CD14-positive monocyte (primary cell): Measurements from ENCODE around the gene CX3CL1. TPM values are rescaled to one million over a fixed set of nuclear protein-coding genes. Genes with fewer than 3 reads are reported as not detected.
"Not testable (repeated sequence)": the region's sequence is repeated elsewhere in the genome, so short reads cannot be mapped to it uniquely, and the experiment has no call there.

Experiments
- DNase-seq, 3 donors: peaks; one replicate each; pipeline ENCODE4 v3.0.0-alpha.2; 2011 to 2022
- H2AFZ ChIP-seq: 2 replicates; pipeline ENCODE4 v1.6.0; 2012; ENCODE audit warnings: mild to moderate bottlenecking, low read depth, low read length, inconsistent platforms; ENCODE audit not compliant: insufficient read depth, poor library complexity, severe bottlenecking
- H3K27ac ChIP-seq, 2 donors: 1 replicate in 1 of 2; 2 replicates in 1 of 2; pipeline ENCODE4 v1.5.1; 2012 to 2013; ENCODE audit warnings: low read length in 2 of 2, control low read depth in 1 of 2, inconsistent platforms in 1 of 2, low read depth in 1 of 2, mild to moderate bottlenecking in 1 of 2
- H3K27me3 ChIP-seq, 2 donors: one replicate each; pipeline versions ENCODE4 v1.6.0 to v1.6.1; 2011 to 2013; ENCODE audit warnings: low read length in 2 of 2; ENCODE audit not compliant: control insufficient read depth in 2 of 2, insufficient read depth in 2 of 2
- H3K36me3 ChIP-seq, 2 donors: replicated peaks in 1 of 2; 1 replicate in 1 of 2; 2 replicates in 1 of 2; pipeline versions ENCODE4 v1.5.1 to v1.6.1; 2012 to 2013; ENCODE audit warnings: low read length in 2 of 2, control low read depth in 1 of 2, inconsistent platforms in 1 of 2, mild to moderate bottlenecking in 1 of 2; ENCODE audit not compliant: insufficient read depth in 2 of 2, control insufficient read depth in 1 of 2
- H3K4me1 ChIP-seq, 2 donors: 1 replicate in 1 of 2; 2 replicates in 1 of 2; pipeline versions ENCODE4 v1.5.1 to v1.6.1; 2012 to 2013; ENCODE audit warnings: low read length in 2 of 2, control low read depth in 1 of 2, inconsistent platforms in 1 of 2, mild to moderate bottlenecking in 1 of 2, moderate library complexity in 1 of 2; ENCODE audit not compliant: insufficient read depth in 2 of 2, control insufficient read depth in 1 of 2
- H3K4me2 ChIP-seq: replicated peaks from 2 replicates; pipeline ENCODE3; 2012; ENCODE audit warnings: low read length, moderate library complexity, mild to moderate bottlenecking; ENCODE audit not compliant: poor library complexity, severe bottlenecking; ENCODE audit errors: extremely low read depth
- H3K4me3 ChIP-seq, 3 experiments: fragments of 200-600 bp in 1 of 3; sonication (generic) in 1 of 3; replicated peaks in 1 of 3; 1 replicate in 2 of 3; 2 replicates in 1 of 3; pipeline ENCODE4 v1.5.1; 2011 to 2013; ENCODE audit warnings: low read length in 3 of 3, mild to moderate bottlenecking in 3 of 3, control low read depth in 2 of 3, low read depth in 2 of 3, inconsistent platforms in 1 of 3, moderate library complexity in 1 of 3
- H3K79me2 ChIP-seq: 2 replicates; pipeline ENCODE4 v1.6.0; 2012; ENCODE audit warnings: mild to moderate bottlenecking, control low read depth, inconsistent platforms, low read length, moderate library complexity; ENCODE audit not compliant: insufficient read depth
- H3K9ac ChIP-seq: 2 replicates; pipeline ENCODE4 v1.6.0; 2017; ENCODE audit warnings: low read length, mild to moderate bottlenecking; ENCODE audit not compliant: insufficient read depth, poor library complexity, severe bottlenecking
- H3K9me3 ChIP-seq, 2 donors: replicated peaks in 1 of 2; 1 replicate in 1 of 2; 2 replicates in 1 of 2; pipeline versions ENCODE4 v1.5.1 to v1.6.1; 2012 to 2013; ENCODE audit warnings: low read length in 2 of 2, control low read depth in 1 of 2; ENCODE audit not compliant: control insufficient read depth in 1 of 2, insufficient read depth in 1 of 2
- H4K20me1 ChIP-seq: 2 replicates; pipeline ENCODE4 v1.6.0; 2012; ENCODE audit warnings: mild to moderate bottlenecking, low read length, control low read depth, moderate library complexity; ENCODE audit not compliant: insufficient read depth
- H3K27ac Mint-ChIP-seq, 7 donors: one replicate each; pipeline ENCODE4 v1.8.0; 2020; ENCODE audit warnings: mild to moderate bottlenecking in 7 of 7, mixed read lengths in 7 of 7, moderate library complexity in 6 of 7, inconsistent platforms in 2 of 7
- H3K27me3 Mint-ChIP-seq, 3 donors: one replicate each; pipeline ENCODE4 v1.8.0; 2021 to 2022; ENCODE audit warnings: low read depth in 3 of 3, mild to moderate bottlenecking in 3 of 3, mixed read lengths in 3 of 3, moderate library complexity in 3 of 3, inconsistent platforms in 1 of 3
- H3K36me3 Mint-ChIP-seq, 2 donors: one replicate each; pipeline ENCODE4 v1.8.0; 2020; ENCODE audit warnings: mixed read lengths in 2 of 2, inconsistent platforms in 1 of 2, mild to moderate bottlenecking in 1 of 2
- H3K4me1 Mint-ChIP-seq: one replicate; pipeline ENCODE4 v1.8.0; 2020; ENCODE audit warnings: mild to moderate bottlenecking, mixed read lengths
- H3K4me3 Mint-ChIP-seq, 2 donors: one replicate each; pipeline ENCODE4 v1.8.0; 2020; ENCODE audit warnings: mild to moderate bottlenecking in 2 of 2, mixed read lengths in 2 of 2, moderate library complexity in 1 of 2
- H3K9me3 Mint-ChIP-seq, 7 donors: one replicate each; pipeline ENCODE4 v1.8.0; 2020 to 2022; ENCODE audit warnings: mixed read lengths in 7 of 7, mild to moderate bottlenecking in 6 of 7, moderate library complexity in 6 of 7, inconsistent platforms in 2 of 7
- CTCF ChIP-seq: fragments of 200-600 bp; IDR thresholded peaks from one replicate; pipeline ENCODE4 v1.8.0; 2022; ENCODE audit warnings: antibody characterized with exemption, mild to moderate bottlenecking
- WGBS: methylation state at CpG from one replicate; pipeline ENCODE4 v1.1.5; 2013; ENCODE audit warnings: missing lambda C conversion rate; ENCODE audit not compliant: insufficient coverage; 5-methylcytosine and 5-hydroxymethylcytosine counted together
- intact Hi-C, 2 donors: fragments of 100-400 bp; cut with micrococcal nuclease; formaldehyde crosslinking; loops; one replicate each; pipeline versions ENCODE4 v1.15.0 to v1.15.1; 2023
- polyA plus RNA-seq, 3 donors: library from polyadenylated mRNA; depleted of rRNA in 1 of 3; unstranded in 2 of 3; stranded (reverse) in 1 of 3; fragments of 300-500 nt in 2 of 3; fragments of >200 nt in 1 of 3; fragmentation: Illumina TruSeq in 2 of 3; gene quantifications; 1 replicate in 2 of 3; 2 replicates in 1 of 3; pipeline ENCODE4 v1.2.3, GENCODE V29; 2012 to 2021

The CX3CL1 gene
- polyA plus RNA-seq, 3 donors = not detected

- intact Hi-C loops = no loop called here
- Mint-ChIP-seq H3K27ac (peak overlapping the region in 6 of 7 donors; percentile 4 to 85 (median 80)), H3K36me3 (peaks cover 0 to 3% of the 10 kb centered on the region in 2 donors), H3K4me3 (peak overlapping the region in 1 of 2 donors; percentile 9), H3K9me3 (peaks cover 0 to 4% (median 3%) of the 10 kb centered on the region in 7 donors), H3K27me3 (peaks cover 0 to 8% (median 6%) of the 10 kb centered on the region in 3 donors), H3K4me1 (peaks cover 45% of the 10 kb centered on the region)
- peaks cover 0 to 4% of the 10 kb centered on the region in 2 donors for H3K27me3 ChIP-seq
- no peak for TF ChIP-seq CTCF
- H3K27ac ChIP-seq = peak overlapping the region in 1 of 2 donors; percentile 66
- H3K36me3 ChIP-seq = no peaks in the 10 kb centered on the region
- WGBS = 37% methylated on average over 5 of the region's 8 CpGs
- no peaks in the 10 kb centered on the region for H3K79me2 ChIP-seq
- no peaks in the 10 kb centered on the region for H3K9me3 ChIP-seq
- peaks cover 43 to 47% of the 10 kb centered on the region in 2 donors for H3K4me1 ChIP-seq
- H3K4me2 ChIP-seq = peak overlapping the region; percentile 57
- no peak overlapping the region for H3K9ac ChIP-seq
- H3K4me3 ChIP-seq = peak overlapping the region in 1 of 3 experiments; percentile 45
- H2AFZ ChIP-seq = no peak overlapping the region
- no peaks in the 10 kb centered on the region for H4K20me1 ChIP-seq
- DNase-seq = peak in 2 of 3 donors; percentile 26 to 45
These were observed 30.6 kb upstream of the CX3CL1 start for GRCh38 chr16:57341441-57342303.

GRCh38 chr16:57342606-57343005, 29.7 kb upstream of the CX3CL1 start:
- H3K9me3 Mint-ChIP-seq, H3K4me3 Mint-ChIP-seq, H3K4me3 ChIP-seq, H3K79me2 ChIP-seq, H3K27ac ChIP-seq, H3K9ac ChIP-seq, H3K36me3 Mint-ChIP-seq, H3K9me3 ChIP-seq, intact Hi-C loops, H3K4me2 ChIP-seq, H3K27me3 ChIP-seq, H3K36me3 ChIP-seq, DNase-seq, H4K20me1 ChIP-seq, H2AFZ ChIP-seq: not testable (repeated sequence)
- H3K4me1 ChIP-seq = peaks cover 43 to 52% of the 10 kb centered on the region in 2 donors
- peaks cover 49% of the 10 kb centered on the region for H3K4me1 Mint-ChIP-seq
- H3K27ac Mint-ChIP-seq = peak overlapping the region in 1 of 7 donors; percentile 71
- peaks cover 7 to 16% (median 11%) of the 10 kb centered on the region in 3 donors for H3K27me3 Mint-ChIP-seq
- 95% methylated on average over 9 of the region's 9 CpGs for WGBS
